GM12864 (cell line): ENCODE data around the gene MARCHF9.

Experiments used
- DNase-seq: peaks from one replicate; pipeline ENCODE4 v3.0.0-alpha.2; 2011; ENCODE audit warnings: low read depth
- H3K4me3 ChIP-seq: 2 replicates; pipeline ENCODE4 v1.5.1; 2011; ENCODE audit warnings: mild to moderate bottlenecking, low read depth, low read length, control low read depth
- TF ChIP-seq, protein P1 (sequence below): IDR thresholded peaks from 2 replicates; pipeline ENCODE4 v1.5.1; 2011; ENCODE audit warnings: low read depth, mild to moderate bottlenecking, moderate library complexity, low read length, control low read depth, inconsistent platforms; ENCODE audit errors: missing control alignments

MARCHF9 gene

GRCh38 chr12:57760347-57760982 is 5.6 kb downstream of the MARCHF9 start:
- DNase-seq = no peak
- TF ChIP-seq, protein P1, sequence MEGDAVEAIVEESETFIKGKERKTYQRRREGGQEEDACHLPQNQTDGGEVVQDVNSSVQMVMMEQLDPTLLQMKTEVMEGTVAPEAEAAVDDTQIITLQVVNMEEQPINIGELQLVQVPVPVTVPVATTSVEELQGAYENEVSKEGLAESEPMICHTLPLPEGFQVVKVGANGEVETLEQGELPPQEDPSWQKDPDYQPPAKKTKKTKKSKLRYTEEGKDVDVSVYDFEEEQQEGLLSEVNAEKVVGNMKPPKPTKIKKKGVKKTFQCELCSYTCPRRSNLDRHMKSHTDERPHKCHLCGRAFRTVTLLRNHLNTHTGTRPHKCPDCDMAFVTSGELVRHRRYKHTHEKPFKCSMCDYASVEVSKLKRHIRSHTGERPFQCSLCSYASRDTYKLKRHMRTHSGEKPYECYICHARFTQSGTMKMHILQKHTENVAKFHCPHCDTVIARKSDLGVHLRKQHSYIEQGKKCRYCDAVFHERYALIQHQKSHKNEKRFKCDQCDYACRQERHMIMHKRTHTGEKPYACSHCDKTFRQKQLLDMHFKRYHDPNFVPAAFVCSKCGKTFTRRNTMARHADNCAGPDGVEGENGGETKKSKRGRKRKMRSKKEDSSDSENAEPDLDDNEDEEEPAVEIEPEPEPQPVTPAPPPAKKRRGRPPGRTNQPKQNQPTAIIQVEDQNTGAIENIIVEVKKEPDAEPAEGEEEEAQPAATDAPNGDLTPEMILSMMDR = no peak
- no peak overlapping the region for H3K4me3 ChIP-seq

- no peak for DNase-seq
- TF ChIP-seq, protein P1 = no peak
- no peak overlapping the region for H3K4me3 ChIP-seq
Observed at GRCh38 chr12:57761391-57761998, 6.6 kb downstream of the MARCHF9 start.

GRCh38 chr12:57762463-57762862 is 7.6 kb downstream of the MARCHF9 start:
- no peak for DNase-seq
- TF ChIP-seq, protein P1 = no peak
- H3K4me3 ChIP-seq = no peak overlapping the region

- H3K4me3 ChIP-seq = no peak overlapping the region
- TF ChIP-seq, protein P1 = no peak
- DNase-seq = no peak
Observed at GRCh38 chr12:57763881-57764661, 9.2 kb downstream of the MARCHF9 start.

GRCh38 chr12:57764662-57765002 is 9.7 kb downstream of the MARCHF9 start:
- H3K4me3 ChIP-seq = peak overlapping the region; percentile 11; the same call in 1 of the 2 replicates

GRCh38 chr12:57765003-57765697 is 10.2 kb downstream of the MARCHF9 start:
- DNase-seq = no peak
- H3K4me3 ChIP-seq = peak overlapping the region; percentile 11
- TF ChIP-seq, protein P1 = peak; percentile 51

More at GRCh38 chr12:57764662-57765002, 9.7 kb downstream of the MARCHF9 start:
- TF ChIP-seq, protein P1 = no peak
- no peak for DNase-seq
